HepG2 (cell line): ENCODE measurements around the gene TUBA4B. TPM values are rescaled to one million over a fixed set of nuclear protein-coding genes. Genes with fewer than 3 reads are reported as not detected.

Experiments used
- EEA1 ChIP-seq: sonication (generic); formaldehyde crosslinking; IDR thresholded peaks from 2 replicates; pipeline ENCODE4 v1.5.1; 2020; ENCODE audit warnings: mild to moderate bottlenecking, missing genetic modification reagents, borderline replicate concordance
- KLF12 ChIP-seq: sonication (generic); formaldehyde crosslinking; IDR thresholded peaks from 2 replicates; pipeline ENCODE4 v1.4.0; 2020; ENCODE audit warnings: missing genetic modification reagents, borderline replicate concordance
- MXI1 ChIP-seq: IDR thresholded peaks from 3 replicates; pipeline ENCODE4 v1.6.1; 2012; ENCODE audit warnings: low read depth, low read length, inconsistent platforms, borderline replicate concordance
- NKX3-1 ChIP-seq: sonication (generic); formaldehyde crosslinking; IDR thresholded peaks from 2 replicates; pipeline ENCODE4 v1.5.0; 2020; ENCODE audit warnings: missing genetic modification reagents
- PAF1 ChIP-seq: IDR thresholded peaks from 2 replicates; pipeline ENCODE4 v1.6.1; 2016; ENCODE audit warnings: missing genetic modification reagents, missing compliant biosample characterization
- RBM22 ChIP-seq: fragments of 200-400 bp; formaldehyde crosslinking; optimal IDR thresholded peaks from 2 replicates; pipeline ENCODE3; 2017; ENCODE audit warnings: mild to moderate bottlenecking, low read length, moderate library complexity
- TBX3 ChIP-seq: fragments of 450-650 bp; IDR thresholded peaks from 2 replicates; pipeline ENCODE4 v1.6.1; 2017; ENCODE audit warnings: antibody characterized with exemption, mild to moderate bottlenecking, inconsistent platforms, borderline replicate concordance
- ZBTB21 ChIP-seq: sonication (generic); formaldehyde crosslinking; IDR thresholded peaks from 2 replicates; pipeline ENCODE4 v1.4.0; 2020; ENCODE audit warnings: missing genetic modification reagents
- ZBTB7B ChIP-seq: sonication (generic); formaldehyde crosslinking; IDR thresholded peaks from 2 replicates; pipeline ENCODE4 v1.4.0; 2020; ENCODE audit warnings: missing genetic modification reagents
- ZNF205 ChIP-seq: IDR thresholded peaks from 2 replicates; pipeline ENCODE4 v1.6.1; 2018; ENCODE audit warnings: missing biosample characterization, missing genetic modification reagents
- ZNF317 ChIP-seq: sonication (generic); formaldehyde crosslinking; IDR thresholded peaks from 2 replicates; pipeline ENCODE4 v1.5.0; 2020; ENCODE audit warnings: mild to moderate bottlenecking, missing genetic modification reagents
- ZNF354B ChIP-seq: sonication (generic); formaldehyde crosslinking; IDR thresholded peaks from 2 replicates; pipeline ENCODE4 v1.8.0; 2022; ENCODE audit warnings: mild to moderate bottlenecking, missing genetic modification reagents
- ZNF607 ChIP-seq: sonication (generic); formaldehyde crosslinking; IDR thresholded peaks from 2 replicates; pipeline ENCODE4 v1.5.1; 2020; ENCODE audit warnings: missing genetic modification reagents, mild to moderate bottlenecking, borderline replicate concordance
- ZNF883 ChIP-seq: sonication (generic); formaldehyde crosslinking; IDR thresholded peaks from 2 replicates; pipeline ENCODE4 v1.5.1; 2020; ENCODE audit warnings: mild to moderate bottlenecking, missing genetic modification reagents; ENCODE audit errors: not compliant biosample characterization
- polyA plus RNA-seq, 8 experiments: library from polyadenylated mRNA; depleted of rRNA in 3 of 8; stranded (reverse) in 7 of 8; unstranded in 1 of 8; fragments of >200 nt; fragmentation: Illumina TruSeq in 4 of 8; extraction: Trizol in 4 of 8; gene quantifications; 2 replicates each; pipeline versions ENCODE4 v1.2.1 to v1.2.3, GENCODE V29; 2011 to 2016; ENCODE audit warnings: low read depth in 4 of 8, missing spikeins in 1 of 8, mixed read lengths in 1 of 8; ENCODE audit not compliant: insufficient read depth in 1 of 8
- total RNA-seq, 5 experiments: library from RNA; depleted of rRNA; stranded (reverse); fragments of >200 nt; fragmentation: Illumina TruSeq; extraction: Trizol; gene quantifications; 2 replicates each; pipeline ENCODE4 v1.2.3, GENCODE V29; 2016; ENCODE audit warnings: low read depth in 1 of 5
- TF ChIP-seq, protein P1 (sequence below): sonication (generic); formaldehyde crosslinking; IDR thresholded peaks from 2 replicates; pipeline ENCODE4 v1.4.0; 2020; ENCODE audit warnings: missing genetic modification reagents, mild to moderate bottlenecking, borderline replicate concordance
- TF ChIP-seq, protein P2 (sequence below): sonication (generic); formaldehyde crosslinking; IDR thresholded peaks from 2 replicates; pipeline ENCODE4 v1.4.0; 2020; ENCODE audit warnings: missing genetic modification reagents, borderline replicate concordance
- TF ChIP-seq, protein P3 (sequence below): sonication (generic); formaldehyde crosslinking; IDR thresholded peaks from 2 replicates; pipeline ENCODE4 v1.5.0; 2020; ENCODE audit warnings: mild to moderate bottlenecking, missing genetic modification reagents
- TF ChIP-seq, protein P4 (sequence below): sonication (generic); formaldehyde crosslinking; IDR thresholded peaks from 2 replicates; pipeline ENCODE4 v1.4.0; 2020; ENCODE audit warnings: low read depth, mild to moderate bottlenecking, missing genetic modification reagents
- TF ChIP-seq, protein P5 (sequence below): IDR thresholded peaks from 2 replicates; pipeline ENCODE4 v1.6.1; 2012; ENCODE audit warnings: inconsistent platforms

The TUBA4B gene
- total and polyA plus RNA-seq, 2 of the 13 experiments (the other 11 are each of a cell fraction or from before 2014, with no cell fraction given) = 0.18 to 0.22 TPM

DNA sequence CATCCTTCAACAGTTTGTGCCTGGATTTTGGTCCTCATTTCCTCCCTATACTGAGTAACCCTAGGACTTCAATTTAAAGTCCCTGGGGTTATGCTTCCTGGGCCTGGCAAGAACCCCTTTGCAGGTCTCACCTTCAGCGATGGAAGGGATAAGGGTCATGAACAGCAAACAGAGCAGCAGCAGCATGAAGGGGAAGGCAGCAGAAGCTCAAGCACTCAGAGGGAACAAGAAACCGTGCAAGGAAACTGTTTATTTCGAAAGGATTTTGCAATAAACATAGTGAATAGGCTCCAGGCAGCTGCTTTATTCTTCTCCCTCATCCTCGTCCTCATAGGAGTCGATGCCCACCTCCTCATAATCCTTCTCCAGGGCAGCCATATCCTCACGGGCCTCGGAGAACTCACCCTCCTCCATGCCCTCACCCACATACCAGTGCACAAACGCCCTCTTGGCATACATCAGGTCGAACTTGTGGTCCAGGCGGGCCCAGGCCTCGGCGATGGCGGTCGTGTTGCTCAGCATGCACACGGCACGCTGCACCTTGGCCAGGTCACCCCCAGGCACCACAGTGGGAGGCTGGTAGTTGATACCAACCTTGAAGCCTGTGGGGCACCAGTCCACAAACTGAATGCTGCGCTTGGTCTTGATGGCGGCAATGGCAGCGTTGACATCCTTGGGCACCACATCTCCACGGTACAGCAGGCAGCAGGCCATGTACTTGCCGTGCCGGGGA lies 2.8 kb upstream of the TUBA4B start (continued):
- TF ChIP-seq, protein P1, sequence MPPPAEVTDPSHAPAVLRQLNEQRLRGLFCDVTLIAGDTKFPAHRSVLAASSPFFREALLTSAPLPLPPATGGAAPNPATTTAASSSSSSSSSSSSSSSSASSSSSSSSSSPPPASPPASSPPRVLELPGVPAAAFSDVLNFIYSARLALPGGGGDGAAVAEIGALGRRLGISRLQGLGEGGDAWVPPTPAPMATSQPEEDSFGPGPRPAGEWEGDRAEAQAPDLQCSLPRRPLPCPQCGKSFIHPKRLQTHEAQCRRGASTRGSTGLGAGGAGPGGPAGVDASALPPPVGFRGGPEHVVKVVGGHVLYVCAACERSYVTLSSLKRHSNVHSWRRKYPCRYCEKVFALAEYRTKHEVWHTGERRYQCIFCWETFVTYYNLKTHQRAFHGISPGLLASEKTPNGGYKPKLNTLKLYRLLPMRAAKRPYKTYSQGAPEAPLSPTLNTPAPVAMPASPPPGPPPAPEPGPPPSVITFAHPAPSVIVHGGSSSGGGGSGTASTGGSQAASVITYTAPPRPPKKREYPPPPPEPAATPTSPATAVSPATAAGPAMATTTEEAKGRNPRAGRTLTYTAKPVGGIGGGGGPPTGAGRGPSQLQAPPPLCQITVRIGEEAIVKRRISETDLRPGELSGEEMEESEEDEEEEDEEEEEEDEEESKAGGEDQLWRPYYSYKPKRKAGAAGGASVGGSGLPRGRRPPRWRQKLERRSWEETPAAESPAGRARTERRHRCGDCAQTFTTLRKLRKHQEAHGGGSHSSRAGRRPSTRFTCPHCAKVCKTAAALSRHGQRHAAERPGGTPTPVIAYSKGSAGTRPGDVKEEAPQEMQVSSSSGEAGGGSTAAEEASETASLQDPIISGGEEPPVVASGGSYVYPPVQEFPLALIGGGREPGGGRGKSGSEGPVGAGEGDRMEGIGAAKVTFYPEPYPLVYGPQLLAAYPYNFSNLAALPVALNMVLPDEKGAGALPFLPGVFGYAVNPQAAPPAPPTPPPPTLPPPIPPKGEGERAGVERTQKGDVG (CRISPR knock-in tag) = peak; percentile 56; the same call in 1 of the 2 replicates
- TF ChIP-seq ZBTB7B (no peak), ZNF883 (no peak), ZNF205 (CRISPR knock-in tag) (no peak), ZNF354B (no peak), TBX3 (no peak), KLF12 (no peak), RBM22 (no peak), MXI1 (no peak), PAF1 (CRISPR knock-in tag) (no peak), ZNF607 (CRISPR knock-in tag) (no peak), NKX3-1 (CRISPR knock-in tag) (no peak), ZBTB21 (CRISPR knock-in tag) (no peak), ZNF317 (CRISPR knock-in tag) (no peak), EEA1 (CRISPR knock-in tag) (no peak)
- TF ChIP-seq, protein P2, sequence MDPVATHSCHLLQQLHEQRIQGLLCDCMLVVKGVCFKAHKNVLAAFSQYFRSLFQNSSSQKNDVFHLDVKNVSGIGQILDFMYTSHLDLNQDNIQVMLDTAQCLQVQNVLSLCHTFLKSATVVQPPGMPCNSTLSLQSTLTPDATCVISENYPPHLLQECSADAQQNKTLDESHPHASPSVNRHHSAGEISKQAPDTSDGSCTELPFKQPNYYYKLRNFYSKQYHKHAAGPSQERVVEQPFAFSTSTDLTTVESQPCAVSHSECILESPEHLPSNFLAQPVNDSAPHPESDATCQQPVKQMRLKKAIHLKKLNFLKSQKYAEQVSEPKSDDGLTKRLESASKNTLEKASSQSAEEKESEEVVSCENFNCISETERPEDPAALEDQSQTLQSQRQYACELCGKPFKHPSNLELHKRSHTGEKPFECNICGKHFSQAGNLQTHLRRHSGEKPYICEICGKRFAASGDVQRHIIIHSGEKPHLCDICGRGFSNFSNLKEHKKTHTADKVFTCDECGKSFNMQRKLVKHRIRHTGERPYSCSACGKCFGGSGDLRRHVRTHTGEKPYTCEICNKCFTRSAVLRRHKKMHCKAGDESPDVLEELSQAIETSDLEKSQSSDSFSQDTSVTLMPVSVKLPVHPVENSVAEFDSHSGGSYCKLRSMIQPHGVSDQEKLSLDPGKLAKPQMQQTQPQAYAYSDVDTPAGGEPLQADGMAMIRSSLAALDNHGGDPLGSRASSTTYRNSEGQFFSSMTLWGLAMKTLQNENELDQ (CRISPR knock-in tag) = no peak
- TF ChIP-seq, protein P3, sequence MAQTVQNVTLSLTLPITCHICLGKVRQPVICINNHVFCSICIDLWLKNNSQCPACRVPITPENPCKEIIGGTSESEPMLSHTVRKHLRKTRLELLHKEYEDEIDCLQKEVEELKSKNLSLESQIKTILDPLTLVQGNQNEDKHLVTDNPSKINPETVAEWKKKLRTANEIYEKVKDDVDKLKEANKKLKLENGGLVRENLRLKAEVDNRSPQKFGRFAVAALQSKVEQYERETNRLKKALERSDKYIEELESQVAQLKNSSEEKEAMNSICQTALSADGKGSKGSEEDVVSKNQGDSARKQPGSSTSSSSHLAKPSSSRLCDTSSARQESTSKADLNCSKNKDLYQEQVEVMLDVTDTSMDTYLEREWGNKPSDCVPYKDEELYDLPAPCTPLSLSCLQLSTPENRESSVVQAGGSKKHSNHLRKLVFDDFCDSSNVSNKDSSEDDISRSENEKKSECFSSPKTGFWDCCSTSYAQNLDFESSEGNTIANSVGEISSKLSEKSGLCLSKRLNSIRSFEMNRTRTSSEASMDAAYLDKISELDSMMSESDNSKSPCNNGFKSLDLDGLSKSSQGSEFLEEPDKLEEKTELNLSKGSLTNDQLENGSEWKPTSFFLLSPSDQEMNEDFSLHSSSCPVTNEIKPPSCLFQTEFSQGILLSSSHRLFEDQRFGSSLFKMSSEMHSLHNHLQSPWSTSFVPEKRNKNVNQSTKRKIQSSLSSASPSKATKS = no peak
- TF ChIP-seq, protein P4, sequence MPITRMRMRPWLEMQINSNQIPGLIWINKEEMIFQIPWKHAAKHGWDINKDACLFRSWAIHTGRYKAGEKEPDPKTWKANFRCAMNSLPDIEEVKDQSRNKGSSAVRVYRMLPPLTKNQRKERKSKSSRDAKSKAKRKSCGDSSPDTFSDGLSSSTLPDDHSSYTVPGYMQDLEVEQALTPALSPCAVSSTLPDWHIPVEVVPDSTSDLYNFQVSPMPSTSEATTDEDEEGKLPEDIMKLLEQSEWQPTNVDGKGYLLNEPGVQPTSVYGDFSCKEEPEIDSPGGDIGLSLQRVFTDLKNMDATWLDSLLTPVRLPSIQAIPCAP (CRISPR knock-in tag) = no peak
- TF ChIP-seq, protein P5, sequence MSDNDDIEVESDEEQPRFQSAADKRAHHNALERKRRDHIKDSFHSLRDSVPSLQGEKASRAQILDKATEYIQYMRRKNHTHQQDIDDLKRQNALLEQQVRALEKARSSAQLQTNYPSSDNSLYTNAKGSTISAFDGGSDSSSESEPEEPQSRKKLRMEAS = 0 out of 2 replicates have a peak, but pooled peaks have one; percentile 12
